ENCODE data around the gene KIAA1671.

The KIAA1671 gene

DNA sequence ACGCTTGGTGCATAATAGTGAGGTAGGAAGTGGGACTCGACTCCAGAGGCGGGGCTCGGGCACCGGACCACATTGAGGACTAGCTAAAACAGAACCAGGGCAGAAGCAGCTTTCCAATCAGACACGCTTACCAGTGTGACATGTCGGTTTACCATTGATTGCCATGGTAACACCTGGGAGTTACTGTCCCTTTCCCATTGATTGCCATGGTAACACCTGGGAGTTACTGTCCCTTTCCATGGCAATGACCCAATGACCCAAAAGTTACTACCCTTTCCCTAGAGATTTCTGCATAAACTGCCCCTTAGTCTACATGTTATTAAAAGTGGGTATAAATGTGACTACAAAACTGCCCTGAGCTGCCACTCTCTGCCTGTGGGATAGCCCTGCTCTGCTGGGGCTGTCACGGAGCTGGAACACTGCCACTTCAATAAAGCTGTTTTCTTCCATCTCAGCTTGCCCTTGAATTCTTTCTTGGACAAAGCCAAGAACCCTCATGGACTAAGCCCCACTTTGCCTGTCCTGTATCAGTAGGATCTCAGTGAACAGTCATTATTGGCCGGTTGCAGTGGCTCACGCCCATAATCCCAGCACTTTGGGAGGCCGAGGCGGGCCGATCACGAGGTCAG, 169.7 kb downstream of the KIAA1671 start:
- no peak for DNase-seq (ENCODE audit: low read depth)
- no peak overlapping the region for H3K4me3 ChIP-seq (ENCODE audit: low read depth, low read length)
- TF ChIP-seq, protein P1, sequence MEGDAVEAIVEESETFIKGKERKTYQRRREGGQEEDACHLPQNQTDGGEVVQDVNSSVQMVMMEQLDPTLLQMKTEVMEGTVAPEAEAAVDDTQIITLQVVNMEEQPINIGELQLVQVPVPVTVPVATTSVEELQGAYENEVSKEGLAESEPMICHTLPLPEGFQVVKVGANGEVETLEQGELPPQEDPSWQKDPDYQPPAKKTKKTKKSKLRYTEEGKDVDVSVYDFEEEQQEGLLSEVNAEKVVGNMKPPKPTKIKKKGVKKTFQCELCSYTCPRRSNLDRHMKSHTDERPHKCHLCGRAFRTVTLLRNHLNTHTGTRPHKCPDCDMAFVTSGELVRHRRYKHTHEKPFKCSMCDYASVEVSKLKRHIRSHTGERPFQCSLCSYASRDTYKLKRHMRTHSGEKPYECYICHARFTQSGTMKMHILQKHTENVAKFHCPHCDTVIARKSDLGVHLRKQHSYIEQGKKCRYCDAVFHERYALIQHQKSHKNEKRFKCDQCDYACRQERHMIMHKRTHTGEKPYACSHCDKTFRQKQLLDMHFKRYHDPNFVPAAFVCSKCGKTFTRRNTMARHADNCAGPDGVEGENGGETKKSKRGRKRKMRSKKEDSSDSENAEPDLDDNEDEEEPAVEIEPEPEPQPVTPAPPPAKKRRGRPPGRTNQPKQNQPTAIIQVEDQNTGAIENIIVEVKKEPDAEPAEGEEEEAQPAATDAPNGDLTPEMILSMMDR (IDR thresholded peaks at IDR 0.05; ENCODE audit: control insufficient read depth, extremely low read depth, insufficient read depth) = no peak

DNA sequence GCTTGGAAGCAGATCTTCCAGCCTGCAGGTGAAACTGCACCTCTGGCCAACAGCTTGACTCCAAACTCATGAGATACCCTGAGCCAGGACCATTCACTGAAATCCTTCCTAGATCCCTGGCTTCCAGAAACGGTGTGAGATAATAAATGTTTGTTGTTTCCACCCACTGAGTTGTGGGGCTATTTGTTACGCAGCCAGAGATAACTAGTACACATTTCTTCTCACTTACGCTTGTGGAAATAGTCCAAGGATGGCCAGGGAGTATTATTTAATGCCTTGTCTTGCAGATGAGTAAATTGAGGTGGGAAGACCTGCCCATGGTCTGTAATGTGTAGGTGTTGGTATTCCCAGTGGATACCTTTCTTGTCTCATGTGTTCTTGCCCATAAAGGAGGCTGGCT, 171.2 kb downstream of the KIAA1671 start:
- TF ChIP-seq, protein P1 (IDR thresholded peaks at IDR 0.05; ENCODE audit: control insufficient read depth, extremely low read depth, insufficient read depth) = no peak
- no peak for DNase-seq (ENCODE audit: low read depth)

DNA sequence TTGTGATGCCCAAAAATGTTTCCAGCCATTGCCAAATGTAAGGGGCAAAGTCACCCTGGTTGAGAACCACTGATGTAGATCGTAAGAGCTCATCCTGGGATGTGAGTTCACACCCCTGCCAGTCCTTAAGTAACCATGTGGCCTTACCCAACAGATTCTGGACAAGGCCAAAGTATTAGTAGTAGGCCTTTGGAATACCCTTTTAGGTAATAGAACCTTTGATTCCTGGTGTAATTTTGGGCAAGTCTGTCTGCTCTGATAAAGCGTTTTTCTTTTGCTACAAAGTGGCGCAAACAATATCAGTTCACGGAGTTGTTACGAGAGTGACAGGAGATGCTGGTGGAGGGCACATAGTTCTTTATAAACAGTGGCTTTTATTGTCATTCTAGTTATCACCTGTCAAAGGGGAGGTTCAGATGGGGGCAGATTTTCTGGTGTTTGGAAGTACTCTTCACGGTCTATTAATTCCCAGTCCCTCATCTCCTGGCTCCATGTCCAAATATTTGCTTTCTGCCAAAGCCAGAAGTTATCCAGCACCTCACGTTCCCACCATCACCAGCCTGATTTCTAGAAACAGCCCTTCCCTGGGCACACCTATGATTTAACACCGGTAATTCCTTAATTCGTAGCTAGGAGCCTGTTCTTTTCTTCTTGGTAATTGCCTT, 173.3 kb downstream of the KIAA1671 start:
- DNase-seq (ENCODE audit: low read depth) = no peak
- H3K4me3 ChIP-seq (ENCODE audit: low read depth, low read length) = no peak overlapping the region
- TF ChIP-seq, protein P1 (IDR thresholded peaks at IDR 0.05; ENCODE audit: control insufficient read depth, extremely low read depth, insufficient read depth) = no peak

More for the DNA sequence above, 171.2 kb downstream of the KIAA1671 start:
- no peak overlapping the region for H3K4me3 ChIP-seq (ENCODE audit: low read depth, low read length)

DNA sequence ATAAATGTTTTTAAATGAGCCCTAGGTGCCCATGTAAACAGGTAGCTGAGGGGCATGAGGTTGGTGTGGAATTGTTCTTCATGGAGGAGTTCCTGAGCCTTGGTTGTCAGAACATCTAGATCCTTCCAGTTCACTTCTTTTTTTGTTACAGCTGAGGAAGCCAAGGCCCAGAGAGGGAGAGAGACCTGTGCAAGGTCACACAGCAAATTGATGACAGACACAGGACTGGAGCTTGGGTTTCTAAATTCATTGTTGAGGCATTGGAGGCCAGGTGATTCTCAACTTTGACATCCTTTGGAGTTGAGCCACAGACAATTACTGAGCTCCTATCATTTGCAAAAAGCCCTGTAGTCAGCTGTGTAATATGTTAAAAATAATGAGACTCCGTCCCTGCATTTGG, 174.0 kb downstream of the KIAA1671 start:
- no peak overlapping the region for H3K4me3 ChIP-seq (ENCODE audit: low read depth, low read length)
- no peak for DNase-seq (ENCODE audit: low read depth)
- TF ChIP-seq, protein P1 (IDR thresholded peaks at IDR 0.05; ENCODE audit: control insufficient read depth, extremely low read depth, insufficient read depth) = no peak

DNA sequence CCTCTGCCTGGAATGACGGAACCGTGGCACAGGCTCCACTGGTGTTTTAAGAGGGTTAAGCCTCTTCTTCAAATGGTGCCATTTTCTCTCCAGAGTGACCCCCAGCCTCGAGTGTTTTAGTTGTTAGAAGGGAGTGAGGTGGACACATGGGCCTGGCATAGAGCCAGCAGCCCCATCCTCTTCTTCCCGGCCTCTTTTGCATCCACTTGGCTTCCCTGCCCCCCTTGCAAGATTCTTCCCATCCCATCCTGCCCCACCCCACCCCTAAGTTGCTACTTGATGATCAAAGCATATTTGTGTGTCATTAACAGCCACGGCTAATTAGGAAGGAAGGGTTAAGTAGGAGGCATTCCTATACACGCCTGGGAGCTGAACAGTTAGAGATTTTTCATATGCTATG, 174.8 kb downstream of the KIAA1671 start:
- H3K4me3 ChIP-seq (ENCODE audit: low read depth, low read length) = no peak overlapping the region
- no peak for DNase-seq (ENCODE audit: low read depth)
- TF ChIP-seq, protein P1 (IDR thresholded peaks at IDR 0.05; ENCODE audit: control insufficient read depth, extremely low read depth, insufficient read depth) = no peak

DNA sequence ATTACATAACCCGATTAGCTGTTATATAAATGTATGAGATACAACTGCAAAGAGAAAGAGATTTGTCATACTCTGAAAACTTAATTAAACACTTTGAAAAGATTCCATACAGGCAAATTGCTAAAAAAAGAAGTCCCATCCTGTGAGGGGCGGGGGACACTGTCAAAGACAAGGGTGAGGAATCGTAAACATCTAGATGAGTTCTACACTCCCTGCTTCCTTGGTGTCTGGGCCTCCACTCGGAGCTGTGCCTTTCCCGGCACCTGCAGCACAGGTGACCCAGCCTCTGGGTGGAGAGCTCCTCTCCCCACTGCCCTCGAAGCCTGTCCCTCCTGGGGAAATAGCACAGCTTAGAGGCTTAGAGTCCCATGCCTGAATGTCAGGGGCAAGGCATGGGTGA, 177.9 kb downstream of the KIAA1671 start:
- no peak for DNase-seq (ENCODE audit: low read depth)
- TF ChIP-seq, protein P1 (IDR thresholded peaks at IDR 0.05; ENCODE audit: control insufficient read depth, extremely low read depth, insufficient read depth) = no peak
- H3K4me3 ChIP-seq (ENCODE audit: low read depth, low read length) = no peak overlapping the region
